H1 (cell line): ENCODE data around the gene PGLYRP1. TPM values are rescaled to one million over a fixed set of nuclear protein-coding genes. Genes with fewer than 3 reads are reported as not detected.

Experiments used
- CHD7 ChIP-seq: fragments of 300-600 bp; sonication (generic); IDR thresholded peaks from 2 replicates; pipeline ENCODE4 v1.7.1; 2012; ENCODE audit warnings: low read length, moderate library complexity, mild to moderate bottlenecking, inconsistent platforms; ENCODE audit not compliant: insufficient replicate concordance
- NANOG ChIP-seq: IDR thresholded peaks from 2 replicates; pipeline ENCODE4 v1.6.1; 2011; ENCODE audit warnings: low read length, low read depth, mild to moderate bottlenecking, inconsistent platforms; ENCODE audit not compliant: insufficient read depth, poor library complexity, severe bottlenecking
- RFX5 ChIP-seq: IDR thresholded peaks from 2 replicates; pipeline ENCODE4 v1.6.1; 2011; ENCODE audit warnings: low read depth, low read length, improper control_type of control experiment, borderline replicate concordance
- polyA plus RNA-seq, 7 experiments: library from polyadenylated mRNA; depleted of rRNA in 3 of 7; stranded (reverse) in 5 of 7; unstranded in 2 of 7; fragments of >200 nt in 5 of 7; fragments of 200-250 nt in 2 of 7; gene quantifications; 1 replicate in 5 of 7; 2 replicates in 1 of 7; 4 replicates in 1 of 7; pipeline versions ENCODE4 v1.2.1 to v1.2.3, GENCODE V29; 2011 to 2013; ENCODE audit warnings: missing spikeins in 2 of 7, mixed read lengths in 2 of 7
- total RNA-seq: library from RNA; stranded (reverse); fragmentation: NEBNext Ultra II Directional; extraction: Animal tissue kit (Norgen Biotek cat#: 25700); gene quantifications from 2 replicates; pipeline ENCODE4 v1.2.1, GENCODE V29; 2021

Gene PGLYRP1
- total and polyA plus RNA-seq, 2 of the 8 experiments (the other 6 are each of a cell fraction or from before 2014, with no cell fraction given) = not detected

DNA sequence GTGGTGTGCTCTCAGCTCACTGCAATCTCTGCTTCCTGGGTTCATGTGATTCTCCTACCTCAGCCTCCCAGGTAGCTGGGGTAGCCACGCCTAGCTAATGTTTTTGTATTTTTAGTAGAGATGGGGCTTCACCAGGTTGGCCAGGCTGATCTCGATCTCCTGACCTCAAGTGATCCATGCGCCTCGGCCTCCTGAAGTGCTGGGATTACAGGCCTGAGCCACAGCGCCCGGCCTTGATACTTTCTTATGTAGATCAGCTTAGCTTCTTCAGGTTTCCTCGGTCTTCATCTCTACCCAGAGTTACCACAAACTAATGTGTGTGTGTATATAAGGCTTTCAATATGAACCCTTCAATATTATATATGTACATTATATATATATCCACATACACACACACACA lies 37.5 kb downstream of the PGLYRP1 start (continued):
- no peak for TF ChIP-seq CHD7
- no peak for TF ChIP-seq RFX5
- no peak for TF ChIP-seq NANOG
